Measurements from ENCODE around the gene TMEM108. TPM values are rescaled to one million over a fixed set of nuclear protein-coding genes. Genes with fewer than 3 reads are reported as not detected.

Gene TMEM108
- total and polyA plus RNA-seq, 2 of the 4 experiments (the other 2 are of a cell fraction): 0.18 to 2.2 TPM

DNA sequence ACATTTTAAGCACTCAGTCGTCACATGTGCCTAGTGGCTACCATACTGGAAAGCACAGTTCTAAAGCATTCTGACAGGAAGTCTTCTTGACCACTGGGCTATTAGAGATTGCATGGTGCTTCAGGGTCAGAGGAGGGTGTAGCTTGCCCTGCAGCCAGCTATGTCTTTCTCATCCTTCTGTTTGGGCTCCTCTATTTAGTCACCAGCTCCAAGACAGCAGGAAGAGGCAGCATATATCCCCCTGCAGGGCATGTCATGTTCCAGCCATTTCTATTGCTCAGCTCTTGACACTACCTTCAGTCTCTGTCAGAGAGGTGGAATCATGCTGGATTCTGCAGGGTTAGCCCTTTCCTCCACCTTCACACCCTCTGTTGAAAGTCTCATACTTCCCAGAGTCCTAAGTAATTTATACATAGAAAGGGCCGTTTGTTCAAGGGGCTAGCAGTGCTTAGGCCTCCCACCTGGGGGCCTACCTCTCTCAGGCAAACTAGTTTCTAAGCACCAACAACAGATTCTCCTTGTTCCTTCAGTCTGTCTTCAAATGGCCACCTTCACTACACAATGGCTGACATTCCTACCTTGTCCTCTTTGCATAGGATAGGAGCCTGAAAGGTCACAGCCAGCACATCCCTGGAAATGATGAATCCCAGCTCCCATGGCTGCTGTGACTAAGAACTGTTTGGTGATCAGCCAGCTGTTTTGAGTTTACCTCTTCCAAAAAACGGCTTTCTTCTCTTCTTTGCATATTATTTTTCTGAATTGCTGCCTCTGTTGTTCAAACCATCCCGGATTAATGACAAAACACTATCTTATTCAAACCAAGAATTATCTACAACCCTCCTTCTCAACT, 246.0 kb downstream of the TMEM108 start:
- Histone ChIP-seq H2AK9ac (replicated peaks; ENCODE audit: low read depth, low read length, poor library complexity) (no peak overlapping the region), H4K5ac (ENCODE audit: low read depth, low read length) (no peak overlapping the region), H3K18ac (ENCODE audit: low read depth, low read length) (no peak overlapping the region), H2BK15ac (ENCODE audit: low read depth, low read length) (no peak overlapping the region), H3K9me3 (ENCODE audit: control insufficient read depth, insufficient read depth, low read length) (no peaks in the 10 kb centered on the region), H3K27ac (ENCODE audit: insufficient read depth, low read length) (no peak overlapping the region), H3K4ac (ENCODE audit: low read depth, low read length) (peak overlapping the region; percentile 45; the same call in 1 of the 2 replicates), H3K14ac (replicated peaks; ENCODE audit: low read depth, low read length) (peak overlapping the region; percentile 32), H3K9me1 (ENCODE audit: insufficient read depth, low read length) (peaks cover 12% of the 10 kb centered on the region), H3K36me3 (ENCODE audit: control insufficient read depth, insufficient read depth, low read length) (no peaks in the 10 kb centered on the region), H4K8ac (ENCODE audit: low read depth in 2 of 2, low read length in 2 of 2) (0 out of 4 replicates have a peak overlapping the region, but pooled peaks of 1 of the 2 experiments have one; percentile 17), H2BK120ac (ENCODE audit: low read depth, low read length) (peak overlapping the region; percentile 32; the same call in 1 of the 2 replicates), H2BK20ac (ENCODE audit: low read depth, low read length) (peak overlapping the region; percentile 74; the same call in 1 of the 2 replicates), H3K9ac (ENCODE audit: low read depth, low read length) (no peak overlapping the region), H3K56ac (ENCODE audit: extremely low read depth, insufficient read depth, low read length) (no peak overlapping the region), H4K20me1 (ENCODE audit: insufficient read depth, low read length) (no peaks in the 10 kb centered on the region), H2BK5ac (ENCODE audit: low read depth, low read length, poor library complexity, severe bottlenecking) (no peak overlapping the region), H3K4me1 (ENCODE audit: control insufficient read depth, insufficient read depth, low read length) (peaks cover 4% of the 10 kb centered on the region; the same call in 1 of the 2 replicates), H3K4me3 (ENCODE audit: insufficient read depth, low read depth, low read length) (no peak overlapping the region), H3K4me2 (ENCODE audit: low read depth, low read length) (no peak overlapping the region), H2AFZ (replicated peaks; ENCODE audit: low read length, poor library complexity) (peak overlapping the region; percentile 52), H3K27me3 (ENCODE audit: control insufficient read depth, insufficient read depth, low read length) (no peaks in the 10 kb centered on the region), H2AK5ac (ENCODE audit: low read depth, low read length) (peak overlapping the region; percentile 27; the same call in 1 of the 2 replicates), H4K91ac (ENCODE audit: insufficient read depth, low read depth, low read length) (no peak overlapping the region; the same call in 1 of the 2 replicates), H3K23ac (ENCODE audit: low read depth, low read length) (no peak overlapping the region), H3K79me1 (ENCODE audit: low read depth in 1 of 2, low read length in 2 of 2) (no peaks in the 10 kb centered on the region)
- 87% methylated on average over 3 of the region's 4 CpGs; no CpG with 5 or more reads in 1 of the 2 experiments for WGBS, 2 experiments (ENCODE audit: extremely low coverage in 2 of 2, insufficient read length in 1 of 2)
- intact Hi-C loops (cut with micrococcal nuclease) (no loop called here), in situ Hi-C loops (cut with MboI; ENCODE audit: low sequenced_read_pairs) (loop anchor here (25.0 kb wide), 1 partner anchor 847 kb away; no protein-coding TSS in a partner anchor), dilution Hi-C loops (cut with HindIII; ENCODE audit: low sequenced_read_pairs, unreplicated experiment) (no loop called here)
- CTCF ChIA-PET: interaction anchor here (0.6 kb wide), 1 partner anchor 52 kb away, joined by 3 read pairs; no protein-coding TSS in a partner anchor
- no TSS peak for BruUV-seq (replicated peaks)
- POLR2A ChIA-PET (ENCODE audit: unreplicated experiment): no interaction called here
- peak; percentile 36 for DNase-seq
- ATAC-seq (ENCODE audit: low read depth): no peak; the same call in 1 of the 2 replicates
- TF ChIP-seq SMC3 (IDR thresholded peaks at IDR 0.05; ENCODE audit: low read depth, low read length) (no peak), RFX5 (IDR thresholded peaks at IDR 0.05; ENCODE audit: low read depth, low read length) (no peak), BHLHE40 (IDR thresholded peaks at IDR 0.05; ENCODE audit: low read depth, low read length) (no peak), MAZ (IDR thresholded peaks at IDR 0.05; ENCODE audit: borderline replicate concordance, low read depth, low read length) (no peak), POLR2A (IDR thresholded peaks at IDR 0.05; ENCODE audit: low read depth, low read length) (no peak), MXI1 (IDR thresholded peaks at IDR 0.05; ENCODE audit: borderline replicate concordance, low read depth, low read length) (no peak), CEBPB (IDR thresholded peaks at IDR 0.05; ENCODE audit: low read depth, low read length) (no peak), CHD1 (IDR thresholded peaks at IDR 0.05; ENCODE audit: low read depth, low read length) (no peak), CTCF (conservative IDR thresholded peaks at IDR 0.05; ENCODE audit: low read depth, low read length) (no peak), RAD21 (IDR thresholded peaks at IDR 0.05; ENCODE audit: low read length) (no peak), NFE2L2 (IDR thresholded peaks at IDR 0.05; ENCODE audit: low read depth, low read length) (no peak), FOS (IDR thresholded peaks at IDR 0.05; ENCODE audit: low read depth, low read length) (no peak), MAFK (IDR thresholded peaks at IDR 0.05; ENCODE audit: low read depth, low read length) (no peak)
- TF ChIP-seq, protein P1, sequence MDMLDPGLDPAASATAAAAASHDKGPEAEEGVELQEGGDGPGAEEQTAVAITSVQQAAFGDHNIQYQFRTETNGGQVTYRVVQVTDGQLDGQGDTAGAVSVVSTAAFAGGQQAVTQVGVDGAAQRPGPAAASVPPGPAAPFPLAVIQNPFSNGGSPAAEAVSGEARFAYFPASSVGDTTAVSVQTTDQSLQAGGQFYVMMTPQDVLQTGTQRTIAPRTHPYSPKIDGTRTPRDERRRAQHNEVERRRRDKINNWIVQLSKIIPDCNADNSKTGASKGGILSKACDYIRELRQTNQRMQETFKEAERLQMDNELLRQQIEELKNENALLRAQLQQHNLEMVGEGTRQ (IDR thresholded peaks at IDR 0.05; ENCODE audit: low read depth, low read length): no peak
